ENCODE results near the gene IMMP2L. TPM values are rescaled to one million over a fixed set of nuclear protein-coding genes. Genes with fewer than 3 reads are reported as not detected.

IMMP2L gene
- total RNA-seq, 4 donors from 2014 or later, result 8.3 to 19.2 (median 17.8) TPM

DNA sequence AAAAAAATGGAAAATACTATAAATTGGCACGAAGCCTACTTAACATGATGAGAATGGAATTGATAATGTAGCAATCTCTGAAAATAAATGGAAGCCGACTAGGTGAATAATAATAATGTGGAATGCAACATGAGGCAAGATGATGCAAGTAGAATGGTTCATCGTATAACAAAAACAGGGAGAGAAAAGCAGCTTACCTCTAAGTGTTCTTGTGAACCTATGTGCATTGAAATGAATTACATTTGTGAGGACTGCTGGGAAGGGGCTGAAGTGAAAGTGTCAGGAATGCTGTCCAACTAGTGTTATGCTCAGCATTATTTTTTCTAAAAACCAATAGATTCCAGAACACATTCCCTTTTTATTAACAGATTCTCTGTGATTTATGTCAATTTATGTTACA lies 912.0 kb downstream of the IMMP2L start:
- Histone ChIP-seq H3K4me1 (no peaks in the 10 kb centered on the region), H3K36me3 (no peaks in the 10 kb centered on the region), H3K27me3 (no peaks in the 10 kb centered on the region), H3K27ac (no peak overlapping the region), H3K4me3 (no peak overlapping the region), H3K9me3 (no peaks in the 10 kb centered on the region)
- no peak for DNase-seq
- TF ChIP-seq POLR2A (IDR thresholded peaks at IDR 0.05) (no peak), CTCF (IDR thresholded peaks at IDR 0.05 in 4 of 5, conservative IDR thresholded peaks at IDR 0.05 in 1 of 5) (no peak)
- in situ Hi-C loops (cut with MboI; ENCODE audit: low sequenced_read_pairs in 4 of 4), result no loop called here
- ATAC-seq, result no peak
- intact Hi-C loops (cut with DNase I; ENCODE audit: low total_unique reads), result no loop called here

GRCh38 chr7:110647266-110647665 lies 915.0 kb downstream of the IMMP2L start:
- Histone ChIP-seq H3K36me3 (no peaks in the 10 kb centered on the region), H3K27me3 (no peaks in the 10 kb centered on the region), H3K4me1 (no peaks in the 10 kb centered on the region), H3K27ac (no peak overlapping the region), H3K4me3 (no peak overlapping the region), H3K9me3 (no peaks in the 10 kb centered on the region)
- intact Hi-C loops (cut with DNase I; ENCODE audit: low total_unique reads), result no loop called here
- ATAC-seq (no peak), DNase-seq (no peak)
- TF ChIP-seq POLR2A (IDR thresholded peaks at IDR 0.05), result no peak
- no peak for TF ChIP-seq CTCF (IDR thresholded peaks at IDR 0.05 in 4 of 5, conservative IDR thresholded peaks at IDR 0.05 in 1 of 5)
- in situ Hi-C loops (cut with MboI; ENCODE audit: low sequenced_read_pairs in 4 of 4), result no loop called here

- no peaks in the 10 kb centered on the region for H3K36me3 ChIP-seq
- intact Hi-C loops (cut with DNase I; ENCODE audit: low total_unique reads) (no loop called here), in situ Hi-C loops (cut with MboI; ENCODE audit: low sequenced_read_pairs in 4 of 4) (no loop called here)
- no peaks in the 10 kb centered on the region for H3K27me3 ChIP-seq
- DNase-seq (no peak), ATAC-seq (no peak)
- no peak overlapping the region for H3K4me3 ChIP-seq
- TF ChIP-seq POLR2A (IDR thresholded peaks at IDR 0.05) (no peak), CTCF (IDR thresholded peaks at IDR 0.05 in 4 of 5, conservative IDR thresholded peaks at IDR 0.05 in 1 of 5) (no peak)
- H3K4me1 ChIP-seq, result no peaks in the 10 kb centered on the region
- H3K9me3 ChIP-seq, result no peaks in the 10 kb centered on the region
- H3K27ac ChIP-seq, result no peak overlapping the region
These were observed 915.5 kb downstream of the IMMP2L start for GRCh38 chr7:110646804-110647203.

GRCh38 chr7:110645616-110646015 lies 916.7 kb downstream of the IMMP2L start:
- in situ Hi-C loops (cut with MboI; ENCODE audit: low sequenced_read_pairs in 4 of 4) (no loop called here), intact Hi-C loops (cut with DNase I; ENCODE audit: low total_unique reads) (no loop called here)
- Histone ChIP-seq H3K4me1 (no peaks in the 10 kb centered on the region), H3K4me3 (no peak overlapping the region), H3K9me3 (no peaks in the 10 kb centered on the region), H3K27me3 (no peaks in the 10 kb centered on the region), H3K36me3 (no peaks in the 10 kb centered on the region), H3K27ac (no peak overlapping the region)
- no peak for ATAC-seq
- DNase-seq, result no peak
- TF ChIP-seq CTCF (IDR thresholded peaks at IDR 0.05 in 4 of 5, conservative IDR thresholded peaks at IDR 0.05 in 1 of 5), result no peak
- no peak for TF ChIP-seq POLR2A (IDR thresholded peaks at IDR 0.05)

- DNase-seq (no peak), ATAC-seq (no peak)
- no peak for TF ChIP-seq POLR2A (IDR thresholded peaks at IDR 0.05)
- Histone ChIP-seq H3K36me3 (no peaks in the 10 kb centered on the region), H3K27ac (no peak overlapping the region), H3K4me1 (no peaks in the 10 kb centered on the region), H3K4me3 (no peak overlapping the region), H3K9me3 (no peaks in the 10 kb centered on the region), H3K27me3 (no peaks in the 10 kb centered on the region)
- in situ Hi-C loops (cut with MboI; ENCODE audit: low sequenced_read_pairs in 4 of 4) (no loop called here), intact Hi-C loops (cut with DNase I; ENCODE audit: low total_unique reads) (no loop called here)
These were observed 917.2 kb downstream of the IMMP2L start for GRCh38 chr7:110645060-110645459.

Data from gastrocnemius medialis (tissue), 4 donors.